Upper lobe of left lung (tissue), 4 donors: ENCODE measurements around the gene GARNL3.

Experiments
- CTCF ChIP-seq, 6 experiments: fragments of 450-650 bp in 4 of 6; fragments of 200-600 bp in 2 of 6; sonication (generic) in 2 of 6; IDR thresholded peaks; one replicate each; pipeline ENCODE4 v1.5.1; 2016 to 2019; ENCODE audit warnings: antibody characterized with exemption in 6 of 6
- EP300 ChIP-seq, 4 donors: sonication (generic); formaldehyde crosslinking; IDR thresholded peaks; one replicate each; pipeline ENCODE4 v1.5.1; 2017; ENCODE audit warnings: antibody characterized with exemption in 4 of 4, control low read depth in 2 of 4
- POLR2A ChIP-seq, 4 donors: fragments of 450-650 bp; IDR thresholded peaks; one replicate each; pipeline ENCODE4 v1.5.1; 2016 to 2017; ENCODE audit warnings: antibody characterized with exemption in 4 of 4, mild to moderate bottlenecking in 2 of 4
- POLR2AphosphoS5 ChIP-seq, 2 donors: sonication (generic); formaldehyde crosslinking; IDR thresholded peaks; one replicate each; pipeline ENCODE4 v1.5.1; 2017; ENCODE audit warnings: antibody characterized with exemption in 2 of 2

DNA sequence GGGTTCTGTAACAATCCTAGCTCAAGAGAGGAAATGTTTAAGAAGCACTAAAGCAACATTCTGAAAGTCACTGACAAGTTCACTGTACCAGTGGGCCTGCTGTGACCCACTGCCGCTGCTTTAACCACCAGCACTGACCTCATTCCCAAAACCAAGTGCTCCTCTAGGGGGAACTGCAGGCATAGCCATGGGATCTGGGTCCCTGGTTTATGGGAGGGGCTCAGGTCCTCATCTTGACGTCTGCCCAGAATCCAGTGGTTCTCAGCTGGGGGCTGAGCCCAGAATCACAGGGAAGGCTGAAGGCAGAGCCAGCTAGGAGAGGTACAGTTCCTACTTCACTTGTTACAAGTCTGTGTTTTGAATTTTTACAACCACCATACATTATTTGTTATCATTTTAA is 96.3 kb downstream of the GARNL3 start:
- TF ChIP-seq POLR2A (IDR thresholded peaks at IDR 0.05) (no peak), CTCF (IDR thresholded peaks at IDR 0.05) (no peak), POLR2AphosphoS5 (IDR thresholded peaks at IDR 0.05) (no peak), EP300 (IDR thresholded peaks at IDR 0.05) (no peak)
